HS-27A (cell line): ENCODE measurements around the gene HSP90AA1.
"Not testable (repeated sequence)": the region's sequence is repeated elsewhere in the genome, so short reads cannot be mapped to it uniquely, and the experiment has no call there.

Experiments
- DNase-seq: peaks from one replicate; pipeline ENCODE4 v3.0.0-alpha.2; 2012; ENCODE audit warnings: low read depth, missing footprints

The HSP90AA1 gene

GRCh38 chr14:102094101-102094500, 7.3 kb upstream of the HSP90AA1 start:
- no peak for DNase-seq

DNA sequence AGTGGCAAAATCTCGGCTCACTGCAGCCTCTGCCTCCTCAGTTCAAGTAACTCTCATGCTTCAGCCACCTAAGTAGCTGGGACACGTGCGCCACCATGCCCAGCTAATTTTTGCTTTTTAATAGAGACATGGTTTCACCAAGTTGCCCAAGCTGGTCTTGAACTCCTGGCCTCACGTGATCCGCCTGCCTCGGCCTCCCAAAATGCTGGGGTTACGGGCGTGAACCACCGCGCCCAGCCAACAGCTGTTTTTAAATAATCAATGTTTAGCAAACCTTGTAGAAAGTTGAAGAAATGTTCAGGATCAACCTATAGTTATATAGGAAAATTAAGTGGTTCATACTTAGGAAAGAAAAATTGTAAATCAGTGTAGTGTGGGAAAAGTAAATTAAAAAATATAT, 6.0 kb upstream of the HSP90AA1 start:
- DNase-seq = no peak

DNA sequence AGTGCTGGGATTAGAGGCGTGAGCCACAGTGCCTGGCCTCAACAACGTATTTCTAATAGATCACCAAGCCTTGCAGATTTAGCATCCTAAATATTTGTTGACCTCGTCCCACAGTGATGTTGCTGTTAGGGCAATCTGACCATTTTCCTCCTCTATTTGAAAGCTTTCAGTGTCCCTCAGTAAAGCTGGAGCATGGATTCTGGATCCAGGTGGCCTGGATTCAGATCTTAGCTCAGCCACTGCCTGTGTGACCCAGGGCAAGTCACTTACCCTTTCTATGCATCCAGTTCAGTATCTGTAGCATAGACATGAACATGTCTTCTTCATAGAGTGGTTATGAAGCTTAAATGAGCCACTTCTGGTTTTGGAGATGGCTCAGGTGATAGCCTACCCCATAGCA, 3.9 kb upstream of the HSP90AA1 start:
- no peak for DNase-seq

- no peak for DNase-seq
These were observed 2.9 kb upstream of the HSP90AA1 start for GRCh38 chr14:102089621-102090343.

GRCh38 chr14:102088012-102088792, 1.4 kb upstream of the HSP90AA1 start:
- no peak for DNase-seq

GRCh38 chr14:102087762-102088011, 843 bp upstream of the HSP90AA1 start:
- no peak for DNase-seq

GRCh38 chr14:102086709-102086971, 204 bp downstream of the HSP90AA1 start:
- DNase-seq = no peak

DNA sequence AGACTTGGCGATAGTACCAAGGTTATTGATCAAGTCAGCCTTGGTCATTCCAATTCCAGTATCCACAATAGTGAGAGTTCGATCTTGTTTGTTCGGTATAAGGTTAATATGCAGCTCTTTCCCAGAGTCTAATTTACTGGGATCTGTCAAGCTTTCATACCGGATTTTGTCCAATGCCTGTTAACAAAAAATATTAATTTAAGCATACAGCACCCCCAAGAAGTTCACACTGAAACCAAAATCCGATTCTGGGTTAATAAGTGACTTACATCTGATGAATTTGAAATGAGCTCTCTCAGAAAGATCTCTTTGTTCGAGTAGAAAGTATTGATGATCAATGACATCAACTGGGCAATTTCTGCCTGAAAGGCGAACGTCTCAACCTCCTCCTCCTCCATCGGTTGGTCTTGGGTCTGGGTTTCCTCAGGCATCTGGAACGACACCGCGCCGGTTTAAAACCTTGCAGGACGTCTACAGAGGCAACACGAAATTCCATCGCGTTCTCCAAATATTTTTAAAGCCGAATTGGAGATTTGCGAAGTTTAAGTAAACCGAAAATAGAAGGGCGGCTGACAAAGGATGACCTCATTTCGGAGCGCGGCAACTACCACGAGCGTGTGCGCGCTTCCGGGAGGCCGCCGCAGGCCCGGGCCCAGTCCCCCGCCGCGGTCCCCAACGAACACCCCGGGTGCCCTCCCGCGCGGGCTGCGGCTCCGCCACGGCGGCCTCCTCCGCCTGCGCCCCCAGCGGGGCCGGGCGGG, 716 bp downstream of the HSP90AA1 start:
- no peak for DNase-seq

DNA sequence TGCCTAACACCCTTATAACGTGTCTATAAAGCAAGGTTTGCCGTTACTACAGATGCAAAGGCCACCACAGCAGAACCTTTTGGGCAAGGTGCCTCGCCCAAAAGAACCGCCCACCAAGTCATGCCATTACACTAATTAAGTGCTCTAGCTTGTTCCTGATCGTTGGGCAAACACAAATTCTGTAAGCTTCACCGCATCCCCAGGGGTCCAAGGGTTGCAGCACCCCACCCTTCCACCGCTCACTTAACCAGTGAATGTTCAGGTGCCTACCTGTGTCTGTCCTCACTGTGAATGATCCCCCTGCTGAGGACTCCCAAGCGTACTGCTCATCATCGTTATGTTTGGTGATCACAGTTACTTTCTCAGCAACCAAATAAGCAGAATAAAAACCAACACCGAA, 1.4 kb downstream of the HSP90AA1 start:
- no peak for DNase-seq

GRCh38 chr14:102084931-102085330, 1.9 kb downstream of the HSP90AA1 start:
- no peak for DNase-seq

DNA sequence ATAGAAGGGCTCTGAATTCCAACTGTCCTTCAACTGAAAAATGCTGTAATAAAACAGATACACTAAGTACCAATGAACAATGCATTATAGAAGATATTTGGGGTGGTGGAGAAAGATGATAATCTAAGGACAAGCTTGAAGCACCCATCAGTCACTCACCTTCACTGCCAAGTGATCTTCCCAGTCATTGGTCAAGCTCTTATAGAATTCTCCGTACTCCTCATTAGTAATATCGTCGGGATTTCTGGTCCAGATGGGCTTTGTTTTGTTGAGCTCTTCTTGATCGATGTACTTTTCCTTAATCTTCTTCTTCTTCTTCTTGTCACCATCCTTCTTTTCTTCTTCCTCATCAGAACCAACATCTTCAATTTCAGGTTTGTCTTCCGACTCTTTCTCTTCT, 2.3 kb downstream of the HSP90AA1 start:
- DNase-seq = not testable (repeated sequence)

DNA sequence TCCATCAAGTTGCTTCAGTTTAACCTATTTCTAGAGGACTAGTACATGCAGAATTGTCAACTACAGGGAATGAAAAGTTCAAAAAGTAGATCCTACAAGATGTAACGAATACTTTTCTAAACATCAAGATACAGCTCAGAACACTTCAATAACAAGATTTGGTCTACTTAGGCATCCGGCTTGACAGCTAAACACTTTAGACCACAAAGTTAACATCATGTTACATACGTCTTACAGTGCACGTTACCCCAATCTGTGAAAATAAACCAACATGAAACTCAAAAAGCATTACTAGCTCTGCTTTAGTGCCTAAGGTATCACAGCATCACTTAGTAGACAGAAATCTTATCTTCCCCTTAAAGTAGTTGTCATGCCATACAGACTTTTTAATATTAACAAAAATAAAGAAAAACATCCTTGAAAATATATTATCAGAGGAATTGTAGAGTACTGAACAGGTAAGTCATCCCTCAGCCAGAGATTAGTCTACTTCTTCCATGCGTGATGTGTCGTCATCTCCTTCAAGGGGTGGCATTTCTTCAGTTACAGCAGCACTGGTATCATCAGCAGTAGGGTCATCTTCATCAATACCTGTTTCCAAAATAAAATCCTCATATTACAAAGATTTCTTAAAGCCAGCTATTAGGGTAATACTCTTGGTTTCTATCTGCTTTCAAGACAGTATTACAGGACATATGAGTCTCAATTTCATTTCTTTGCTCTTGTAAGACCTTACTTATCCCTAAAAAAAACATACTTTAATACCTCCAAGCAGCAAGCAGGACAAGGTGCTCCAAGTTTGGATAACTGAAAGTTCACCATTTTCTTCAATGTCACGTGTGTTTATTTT, 5.4 kb downstream of the HSP90AA1 start:
- DNase-seq = no peak

DNA sequence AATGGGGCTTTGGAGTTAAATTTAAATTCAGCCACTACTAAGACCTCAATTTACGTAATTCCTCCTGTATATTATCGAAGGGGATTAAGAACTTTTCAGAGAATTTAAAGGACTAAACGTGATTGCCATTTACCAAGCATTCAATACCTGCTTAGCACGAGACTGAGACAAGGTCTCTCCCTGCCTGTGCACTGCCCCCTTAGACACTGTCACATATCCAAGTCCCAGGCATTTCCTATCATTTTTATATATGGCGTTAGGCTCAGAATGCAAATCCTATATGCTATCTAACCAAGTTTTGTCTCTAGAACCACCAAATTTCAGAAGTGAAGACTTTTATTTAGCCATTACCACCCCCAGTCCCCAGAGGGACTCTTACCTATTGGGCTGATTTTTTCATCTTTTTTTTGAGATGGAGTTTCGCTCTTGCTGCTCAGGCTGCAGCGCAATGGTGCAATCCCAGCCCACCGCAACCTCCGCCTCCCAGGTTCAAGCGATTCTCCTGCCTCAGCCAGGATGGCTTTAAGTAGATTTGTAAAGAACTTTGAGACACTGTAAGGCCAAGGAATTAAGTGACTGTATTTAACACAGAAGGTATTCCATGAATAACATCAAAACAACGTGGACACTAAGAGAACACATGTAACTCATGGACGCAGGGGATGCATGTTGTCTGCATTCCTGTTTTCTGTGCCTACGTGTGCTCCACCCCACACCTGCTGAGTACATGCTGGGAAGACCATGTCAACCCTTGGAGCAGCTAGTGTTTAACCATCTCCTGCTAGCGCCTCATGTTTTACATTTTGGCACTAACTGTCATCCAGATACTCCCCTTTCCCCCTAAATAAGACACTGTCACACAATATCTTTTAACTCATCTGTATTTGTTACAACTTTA, 6.4 kb downstream of the HSP90AA1 start:
- no peak for DNase-seq

- DNase-seq = no peak
These were observed 7.2 kb downstream of the HSP90AA1 start for GRCh38 chr14:102079700-102079979.

- no peak for DNase-seq
These were observed 7.8 kb downstream of the HSP90AA1 start for GRCh38 chr14:102078831-102079699.

DNA sequence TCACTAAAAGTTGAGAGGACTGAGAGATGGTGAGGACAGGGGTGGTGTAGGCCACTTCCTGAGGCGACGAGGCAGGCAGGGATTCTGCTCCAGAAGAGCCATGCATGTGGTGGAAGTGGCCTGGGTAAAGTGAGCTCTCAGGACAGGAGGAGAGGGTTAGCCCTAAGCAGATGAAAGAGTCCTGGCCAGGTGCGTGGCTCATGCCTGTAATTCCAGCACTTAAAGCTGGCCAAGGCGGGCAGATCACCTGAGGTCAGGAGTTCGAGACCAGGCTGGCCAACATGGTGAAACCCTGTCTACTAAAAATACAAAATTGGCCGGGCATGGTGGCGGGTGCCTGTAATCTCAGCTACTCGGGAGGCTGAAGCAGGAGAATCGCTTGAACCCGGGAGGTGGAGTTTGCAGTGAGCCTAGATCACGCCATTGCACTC, 8.5 kb downstream of the HSP90AA1 start:
- DNase-seq = not testable (repeated sequence)

DNA sequence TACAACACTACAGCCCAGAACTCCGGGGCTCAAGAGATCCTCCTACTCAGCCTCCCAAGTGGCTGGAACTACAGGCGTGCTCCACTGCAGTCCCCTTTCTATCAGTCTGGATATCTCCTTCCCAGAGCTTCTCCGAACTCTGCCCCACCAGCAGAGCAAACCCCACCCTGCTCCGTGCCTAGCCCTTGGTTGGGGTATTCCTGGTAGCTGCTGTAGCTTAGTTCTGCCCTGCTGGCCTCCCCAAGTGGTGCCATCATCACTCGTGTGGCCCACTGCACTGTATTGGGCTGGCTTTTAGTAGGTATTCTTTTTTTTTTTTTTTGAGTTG, 9.5 kb downstream of the HSP90AA1 start:
- no peak for DNase-seq

DNA sequence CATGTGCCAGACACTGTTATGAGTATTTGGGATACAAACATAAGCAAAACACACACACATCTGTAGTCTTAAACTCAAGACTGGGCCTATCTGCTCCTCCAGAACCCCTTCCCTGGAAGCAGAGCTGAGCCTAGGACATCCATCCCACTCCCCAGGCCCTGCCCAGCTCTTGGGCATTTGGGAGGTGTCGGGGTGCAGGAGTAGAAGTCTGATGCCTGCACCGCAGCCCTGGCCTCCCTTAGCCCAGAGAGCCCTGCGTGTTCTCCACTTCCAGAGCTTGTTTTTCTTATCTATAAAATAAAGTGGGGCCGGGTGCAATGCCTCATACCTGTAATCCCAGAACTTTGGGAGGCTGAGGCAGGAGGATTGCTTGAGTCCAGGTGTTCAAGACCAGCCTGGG, 11.7 kb downstream of the HSP90AA1 start:
- no peak for DNase-seq

GRCh38 chr14:102074415-102074964, 12.4 kb downstream of the HSP90AA1 start:
- DNase-seq = no peak

DNA sequence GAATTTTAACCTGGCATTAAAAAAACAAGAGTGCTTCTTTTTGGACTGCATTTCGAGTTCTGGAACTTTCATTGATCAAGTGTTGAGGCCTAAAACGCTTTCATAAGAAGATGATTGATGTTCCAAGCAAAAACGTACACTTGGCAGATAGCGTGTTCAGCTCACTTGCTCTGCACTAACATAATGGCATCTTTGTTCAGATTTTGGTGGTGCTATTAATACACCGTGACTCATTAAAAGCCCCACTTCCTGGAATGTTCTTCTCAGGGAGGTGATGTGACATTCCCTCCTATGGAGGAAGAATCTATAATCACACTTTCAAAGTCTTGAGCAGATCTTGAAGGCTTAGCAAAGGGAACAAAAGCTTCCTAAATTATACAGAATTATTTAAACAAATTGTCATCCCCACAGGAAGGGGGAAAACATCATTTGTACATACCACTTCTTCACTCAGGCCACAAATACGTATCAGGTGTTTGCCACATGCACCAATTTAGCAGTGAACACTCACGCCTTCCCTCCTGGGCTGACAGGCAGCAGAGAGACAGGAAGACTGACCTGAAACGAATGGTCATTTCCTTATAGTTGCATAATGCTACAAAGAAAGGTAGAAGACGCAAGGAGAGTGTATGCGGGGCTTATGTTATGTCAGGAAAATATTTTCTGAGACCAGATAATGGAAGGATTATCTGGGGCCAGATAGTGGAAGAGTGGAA, 15.4 kb downstream of the HSP90AA1 start:
- DNase-seq = no peak
